IPS-18c (cell line): Measurements from ENCODE around the gene IFIT1.
"Not testable (repeated sequence)": the region's sequence is repeated elsewhere in the genome, so short reads cannot be mapped to it uniquely, and the experiment has no call there.

Source experiments
- H3K4me3 ChIP-seq: 2 replicates; pipeline ENCODE4 v1.7.0; 2013; ENCODE audit warnings: low read depth, mild to moderate bottlenecking, low read length, moderate library complexity; ENCODE audit not compliant: insufficient read depth
- H3K9me3 ChIP-seq: one replicate; pipeline ENCODE4 v1.6.1; 2013; ENCODE audit warnings: mild to moderate bottlenecking, low read length, moderate library complexity; ENCODE audit not compliant: control insufficient read depth, insufficient read depth

IFIT1 gene

DNA sequence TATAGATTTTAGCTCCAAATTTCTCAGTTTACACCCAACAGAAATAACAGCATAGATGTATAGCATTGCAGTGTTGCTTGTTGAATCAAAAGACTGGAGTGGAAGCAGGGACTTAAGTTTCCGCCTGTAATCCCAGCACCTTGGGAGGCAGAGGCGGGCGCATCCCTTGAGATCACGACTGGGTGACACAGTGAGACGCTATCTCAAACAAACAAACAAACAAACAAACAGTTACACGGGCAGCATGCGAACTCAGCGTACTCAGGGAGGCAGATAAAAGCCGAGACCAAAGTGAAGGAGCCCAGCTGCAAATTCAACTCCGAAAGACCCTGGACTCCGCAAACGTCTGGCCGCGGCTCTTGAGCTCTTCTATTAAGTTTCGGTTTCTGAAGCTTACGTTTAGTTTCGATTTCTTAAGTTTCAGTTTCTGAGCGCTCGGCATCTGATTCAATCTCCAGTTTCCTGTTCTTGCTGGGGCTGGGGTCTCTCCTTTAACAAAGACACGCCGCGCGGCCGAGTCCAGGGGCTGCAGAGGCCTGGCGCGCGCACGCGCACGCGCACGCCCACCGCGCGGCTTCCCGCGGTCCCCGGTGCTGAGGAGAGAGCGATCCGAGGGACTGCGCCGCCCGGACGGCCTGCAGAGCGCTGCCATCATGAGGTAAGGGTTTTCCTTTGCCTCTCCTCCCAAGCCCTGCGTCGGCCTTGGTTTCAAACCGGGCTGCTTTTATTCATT, 21.9 kb downstream of the IFIT1 start, which contains the start of gene IFIT5:
IFIT5 (plus strand) TSS at position 423 of the 733 bp plus-strand sequence; CDS start at position 654, 231 bp downstream.
- Histone ChIP-seq H3K4me3 (peak within 1 kb of the TSS; percentile 78), H3K9me3 (no peaks in the 10 kb centered on the region)

DNA sequence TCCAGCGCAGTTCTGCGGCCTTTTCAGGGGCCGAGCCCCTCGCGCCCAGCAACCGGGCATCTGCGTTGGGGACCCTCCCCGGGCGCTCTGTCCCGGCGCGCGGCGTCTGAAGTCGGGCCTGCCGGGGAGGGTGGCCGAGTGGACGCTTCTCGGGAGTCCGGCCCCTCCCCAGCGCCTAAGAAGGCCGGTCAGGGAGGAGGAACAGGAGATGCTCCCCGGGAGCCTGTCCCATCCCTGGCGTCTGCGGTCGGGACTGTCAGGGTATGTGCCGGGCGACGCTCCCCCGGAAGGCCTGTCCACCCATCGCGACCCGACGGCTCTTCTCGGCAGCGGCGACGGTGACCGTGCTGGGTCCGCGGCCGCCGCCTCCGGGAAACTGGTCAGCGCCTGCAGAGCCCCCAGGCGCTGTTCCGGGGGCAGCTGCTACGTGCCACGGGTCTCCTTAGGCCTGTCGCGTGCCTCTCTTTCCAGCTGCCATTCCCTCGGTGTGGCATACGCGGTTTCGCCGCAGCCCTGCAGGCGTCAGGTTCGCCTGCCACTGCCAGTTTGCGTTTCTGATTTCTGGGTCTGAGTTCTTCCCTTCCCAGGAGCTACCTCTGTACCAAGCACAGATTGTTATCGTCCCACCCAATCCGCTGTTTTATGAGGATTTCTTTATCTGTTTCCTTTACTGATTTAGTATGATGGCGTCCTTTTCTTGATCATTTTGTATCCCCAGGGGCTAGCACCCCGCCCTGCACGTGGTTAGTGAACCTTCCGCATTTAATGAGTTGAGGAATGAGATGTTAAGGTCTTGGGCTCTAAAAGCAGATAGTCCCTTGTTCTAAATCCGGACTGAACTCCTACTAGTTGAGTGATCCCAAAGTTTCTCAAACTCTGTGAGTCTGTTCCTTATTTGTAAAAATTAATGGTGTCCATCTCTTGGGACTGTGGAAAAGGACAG, 22.7 kb downstream of the IFIT1 start:
- H3K9me3 ChIP-seq: no peaks in the 10 kb centered on the region
- H3K4me3 ChIP-seq: peak overlapping the region; percentile 78

DNA sequence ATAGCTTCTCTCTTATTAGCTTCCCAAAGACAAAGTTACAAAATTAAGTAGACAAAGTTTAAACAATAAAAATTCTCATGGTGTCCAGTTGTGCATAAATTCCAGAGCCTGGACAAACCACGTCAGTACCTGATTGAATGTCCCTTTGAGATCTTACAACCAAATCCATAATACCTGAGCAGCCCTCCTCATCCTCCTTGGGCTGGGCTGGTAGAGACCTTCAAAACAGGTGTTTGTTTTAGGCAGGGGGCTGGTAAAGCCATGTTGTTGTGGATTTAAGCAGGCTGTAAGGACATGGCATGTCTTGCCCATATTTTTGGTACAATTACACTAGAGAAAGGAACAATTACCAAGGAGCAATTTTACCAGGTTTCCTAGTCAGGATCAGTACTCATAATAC, 24.0 kb downstream of the IFIT1 start:
- Histone ChIP-seq H3K4me3 (no peak overlapping the region), H3K9me3 (no peaks in the 10 kb centered on the region)

DNA sequence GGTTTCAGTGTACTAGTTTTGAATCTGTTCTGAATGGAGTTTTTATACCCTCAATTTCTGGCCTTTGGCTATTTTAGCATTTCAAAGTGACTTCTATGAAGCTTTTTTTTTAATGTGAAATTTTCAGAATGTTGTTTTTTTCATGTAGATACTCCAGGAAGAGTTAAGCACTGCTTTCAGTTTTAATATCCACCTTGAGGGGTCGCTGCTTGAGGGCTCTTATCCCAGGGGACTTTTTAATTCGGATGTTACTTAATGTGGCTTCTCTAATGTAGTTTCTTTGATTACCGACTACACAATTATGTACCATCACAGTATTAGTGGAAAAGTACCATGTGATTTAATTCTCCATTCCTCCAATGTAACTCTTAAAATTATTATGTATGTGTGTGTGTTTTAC, 27.1 kb downstream of the IFIT1 start:
- H3K4me3 ChIP-seq: no peak overlapping the region
- H3K9me3 ChIP-seq: no peaks in the 10 kb centered on the region

DNA sequence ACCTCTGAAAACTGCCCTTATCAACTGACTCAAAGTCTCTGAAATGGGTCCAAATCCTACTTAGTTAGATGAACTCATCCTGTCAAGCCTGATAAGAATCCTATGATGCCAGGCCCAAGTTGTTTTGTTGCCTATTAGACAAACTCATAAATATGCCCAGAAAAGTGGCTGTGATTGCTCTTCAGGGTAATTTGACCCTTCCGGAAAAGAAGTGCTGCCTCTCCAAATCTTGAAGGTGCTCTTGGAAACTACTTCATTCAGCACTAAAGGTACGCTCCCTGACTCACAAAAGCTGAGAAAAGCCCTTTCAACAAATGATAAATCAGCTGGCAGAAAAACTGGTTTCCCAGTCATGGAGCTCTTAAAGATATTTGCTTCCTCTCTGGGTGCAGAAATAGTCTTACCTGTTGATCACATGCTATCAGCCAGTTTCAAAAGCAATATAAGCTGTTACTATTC, 28.6 kb downstream of the IFIT1 start:
- no peaks in the 10 kb centered on the region for H3K9me3 ChIP-seq
- H3K4me3 ChIP-seq: no peak overlapping the region

DNA sequence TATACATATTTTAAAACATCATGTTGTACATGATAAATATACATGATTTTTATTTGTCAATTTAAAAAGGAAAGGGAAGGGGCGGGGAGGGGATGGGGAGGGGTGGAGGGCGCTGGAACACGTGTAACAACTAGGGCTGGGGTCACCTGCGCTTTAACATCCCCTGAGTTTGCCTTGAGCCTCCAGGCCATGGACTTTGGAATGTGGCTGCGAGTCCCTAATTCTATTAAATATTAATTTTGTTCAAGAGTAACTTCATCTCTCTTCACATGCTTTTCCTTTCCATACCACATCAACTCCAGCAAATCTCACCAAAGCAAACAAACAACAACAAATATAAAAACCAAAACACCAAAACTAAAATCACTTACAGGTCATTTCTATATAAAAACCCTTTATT, 32.6 kb downstream of the IFIT1 start:
- H3K9me3 ChIP-seq: no peaks in the 10 kb centered on the region
- H3K4me3 ChIP-seq: no peak overlapping the region

DNA sequence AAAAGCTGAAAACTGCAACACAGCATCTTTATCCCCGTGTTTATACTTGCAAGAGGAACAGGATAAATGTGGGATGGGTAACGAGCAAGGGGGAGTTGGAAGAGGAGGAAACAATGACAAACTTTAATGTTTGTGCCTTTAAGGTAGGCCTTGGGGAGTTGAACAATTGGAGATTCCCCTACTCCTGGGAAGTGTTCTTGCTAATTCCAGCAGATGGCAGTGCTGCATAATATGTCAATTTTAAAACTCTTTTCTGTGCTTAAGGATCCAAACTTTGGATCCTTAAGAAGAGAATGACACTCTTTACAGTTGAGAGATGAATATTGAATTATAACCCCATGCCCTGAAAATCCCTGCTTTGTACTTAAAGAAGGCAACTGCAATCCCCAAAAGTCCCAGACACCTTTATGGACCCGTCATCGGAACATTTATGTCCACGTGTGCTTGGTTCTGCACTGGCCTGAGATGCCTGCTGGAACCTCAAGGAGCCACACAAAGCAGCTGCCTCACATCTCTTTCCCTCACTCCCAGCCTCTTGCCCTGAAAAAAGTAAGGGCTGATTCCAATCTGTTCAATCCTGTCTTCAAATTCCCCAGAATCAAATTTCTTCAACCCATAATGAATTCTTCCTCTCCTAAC, 33.9 kb downstream of the IFIT1 start:
- Histone ChIP-seq H3K9me3 (no peaks in the 10 kb centered on the region), H3K4me3 (no peak overlapping the region)

DNA sequence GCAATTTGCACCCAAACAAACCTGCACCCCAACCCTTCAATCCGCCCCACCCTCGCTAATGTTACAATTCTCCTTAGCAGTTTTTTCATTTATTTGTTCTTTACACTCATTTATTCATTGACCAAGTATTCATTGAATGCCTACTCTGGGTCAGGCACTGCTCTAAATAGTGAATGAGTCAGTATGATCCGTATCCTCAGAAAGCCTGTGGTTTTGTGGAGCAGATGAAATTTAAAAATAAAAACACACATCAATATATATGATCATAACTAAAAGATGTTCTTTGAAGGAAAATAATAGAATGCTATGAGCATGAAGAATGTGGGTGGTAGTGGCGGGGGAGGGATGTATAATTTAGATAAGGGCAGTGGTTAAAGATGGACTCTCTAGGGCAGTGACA, 35.2 kb downstream of the IFIT1 start:
- H3K4me3 ChIP-seq: no peak overlapping the region
- H3K9me3 ChIP-seq: no peaks in the 10 kb centered on the region

DNA sequence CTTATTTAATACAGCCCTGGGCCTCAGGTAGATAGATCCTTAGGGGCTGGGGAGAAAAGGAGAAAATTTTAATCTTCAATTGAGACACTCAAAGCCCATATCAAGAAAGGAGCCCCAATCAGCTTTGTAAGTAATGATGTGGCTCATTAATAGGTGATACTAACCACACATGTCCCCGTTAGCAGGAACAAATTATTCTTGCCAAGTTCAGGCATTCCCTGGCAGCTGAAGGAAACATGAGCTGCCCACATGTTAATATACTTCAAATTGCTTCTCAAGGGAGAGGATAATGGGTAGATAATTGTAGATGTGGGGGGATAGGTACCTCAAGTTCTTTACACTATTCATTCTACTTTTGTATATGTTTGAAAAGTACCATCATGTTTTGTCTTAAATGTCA, 36.5 kb downstream of the IFIT1 start:
- H3K4me3 ChIP-seq: no peak overlapping the region

DNA sequence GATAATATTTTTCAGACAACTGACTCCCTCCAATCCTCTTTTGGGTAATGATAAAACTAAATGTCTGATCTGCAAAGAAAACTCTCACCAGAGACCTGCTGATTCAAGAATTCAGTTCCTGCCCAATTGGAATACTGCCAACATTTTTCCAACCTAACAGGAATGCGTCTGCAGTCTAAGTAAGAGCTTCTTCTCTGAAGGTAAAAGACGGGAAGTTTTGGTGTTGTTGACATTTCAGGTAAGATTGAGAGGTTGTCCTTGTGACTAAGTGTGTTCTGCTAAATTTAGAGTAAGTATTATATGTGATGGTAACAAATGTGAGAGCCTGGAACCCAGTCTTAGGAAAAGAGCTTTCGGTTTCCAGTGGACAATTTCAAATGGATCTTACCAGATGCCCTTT, 39.6 kb downstream of the IFIT1 start:
- no peaks in the 10 kb centered on the region for H3K9me3 ChIP-seq
- no peak overlapping the region for H3K4me3 ChIP-seq

More for the DNA sequence above, 36.5 kb downstream of the IFIT1 start:
- H3K9me3 ChIP-seq: no peaks in the 10 kb centered on the region

DNA sequence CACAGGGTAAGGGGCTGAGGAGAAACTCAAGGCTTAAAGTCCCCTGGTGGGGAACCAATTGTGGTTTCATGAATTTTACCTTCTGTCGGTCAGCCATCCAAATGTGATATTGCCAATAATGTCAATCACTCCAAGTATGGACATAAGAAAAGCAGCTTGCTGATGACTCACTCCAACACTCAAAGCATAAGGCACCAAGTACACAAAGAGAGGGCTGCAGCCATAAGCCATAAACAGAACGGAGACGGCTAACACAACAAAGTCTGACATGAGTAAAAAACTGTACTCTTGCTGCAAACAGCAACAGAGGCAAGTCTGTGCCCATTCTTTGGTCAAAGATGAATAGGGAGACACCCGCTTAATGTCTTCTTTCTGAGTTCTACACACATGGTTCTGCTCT, 46.1 kb downstream of the IFIT1 start:
- no peaks in the 10 kb centered on the region for H3K9me3 ChIP-seq
- H3K4me3 ChIP-seq: no peak overlapping the region

DNA sequence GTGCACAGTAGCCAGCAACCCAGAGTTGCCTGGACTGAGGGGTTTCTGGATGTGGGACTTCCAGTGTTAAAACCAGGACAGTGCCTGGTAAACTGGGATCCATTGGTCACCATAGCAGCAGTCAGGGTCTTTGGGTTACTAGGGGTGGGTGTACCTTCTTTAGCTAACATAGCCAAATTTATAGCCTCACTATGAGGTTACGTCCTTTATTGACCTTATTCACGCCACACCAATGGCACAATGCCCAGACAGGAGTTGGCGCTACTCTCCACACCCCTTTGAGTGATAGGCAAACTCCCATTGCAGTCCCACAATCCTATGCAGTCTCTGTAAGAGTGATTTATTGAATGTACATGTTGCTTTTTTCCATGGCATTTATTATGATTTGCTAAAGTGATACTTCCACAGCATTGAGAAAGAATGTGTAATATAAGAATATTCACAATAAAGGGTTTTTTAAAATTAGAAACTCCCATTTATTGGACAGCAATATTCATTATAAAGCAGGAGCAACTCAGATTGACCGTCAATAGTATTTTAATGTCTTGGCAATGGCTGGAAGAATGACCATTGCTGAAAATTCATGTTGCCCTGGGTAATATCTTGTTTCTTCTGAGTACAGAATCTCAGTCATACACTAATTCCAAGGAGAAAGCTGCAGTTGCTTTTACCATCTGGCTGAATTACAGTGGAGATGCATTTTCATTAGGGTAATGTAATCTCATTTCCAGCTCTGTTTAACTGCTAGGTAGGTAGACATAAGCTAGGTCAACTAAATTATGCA, 48.0 kb downstream of the IFIT1 start:
- H3K4me3 ChIP-seq: no peak overlapping the region
- no peaks in the 10 kb centered on the region for H3K9me3 ChIP-seq

DNA sequence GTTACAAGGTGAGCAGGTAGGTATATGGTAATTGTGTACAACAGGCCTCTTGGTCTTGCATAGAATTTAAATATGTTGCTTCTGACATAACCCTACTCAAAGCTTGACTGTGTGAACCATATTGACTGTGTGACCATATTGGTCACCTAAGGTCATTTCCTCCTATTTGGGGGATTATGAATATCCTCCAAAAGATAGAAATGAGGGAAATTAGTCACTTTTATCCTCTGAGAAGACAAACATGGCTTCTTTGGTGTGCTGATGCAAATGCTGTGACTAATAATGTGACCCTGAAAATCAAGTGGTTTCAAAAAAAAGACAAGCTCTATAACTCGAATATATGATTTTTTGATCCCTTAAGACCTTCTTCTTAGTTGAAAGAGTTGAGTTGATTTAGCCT, 49.9 kb downstream of the IFIT1 start:
- H3K4me3 ChIP-seq: no peak overlapping the region
- H3K9me3 ChIP-seq: no peaks in the 10 kb centered on the region

DNA sequence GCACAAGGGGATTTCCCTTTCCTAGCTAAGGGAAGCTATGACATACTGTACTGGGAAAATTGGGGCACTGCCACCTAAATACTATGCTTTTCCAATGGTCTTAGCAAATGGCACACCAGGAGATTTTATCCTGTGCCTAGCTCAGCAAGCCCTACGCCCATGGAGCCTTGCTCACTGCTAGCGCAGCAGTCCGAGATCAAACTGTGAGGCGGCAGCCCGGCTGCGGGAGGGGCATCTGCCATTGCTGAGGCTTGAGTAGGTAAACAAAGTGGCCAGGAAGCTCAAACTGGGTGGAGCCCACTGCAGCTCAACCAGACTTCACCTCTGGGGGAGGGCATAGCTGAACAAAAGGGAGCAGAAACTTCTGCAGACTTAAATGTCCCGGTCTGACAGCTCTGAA, 52.4 kb downstream of the IFIT1 start:
- H3K9me3 ChIP-seq, H3K4me3 ChIP-seq: not testable (repeated sequence)

DNA sequence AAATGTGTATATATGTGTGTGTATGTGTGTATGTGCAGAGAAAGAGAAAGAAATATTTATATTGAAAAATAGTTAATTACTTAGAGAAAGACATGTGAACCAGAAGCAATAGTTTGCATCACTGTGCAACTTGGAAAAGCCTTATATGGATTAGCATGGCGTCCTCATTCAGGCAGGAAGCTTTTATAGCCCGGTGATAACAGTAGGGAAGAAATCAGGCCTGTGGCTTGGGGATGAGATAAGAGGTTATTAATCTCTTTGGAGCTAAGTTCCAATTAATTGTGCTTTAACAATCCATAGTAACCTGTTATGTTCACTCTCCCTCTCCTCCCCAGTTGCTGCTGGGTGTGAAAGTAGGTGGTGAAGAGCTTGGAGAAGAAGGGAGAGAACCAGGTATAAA, 58.5 kb downstream of the IFIT1 start:
- H3K9me3 ChIP-seq: no peaks in the 10 kb centered on the region
- H3K4me3 ChIP-seq: no peak overlapping the region

DNA sequence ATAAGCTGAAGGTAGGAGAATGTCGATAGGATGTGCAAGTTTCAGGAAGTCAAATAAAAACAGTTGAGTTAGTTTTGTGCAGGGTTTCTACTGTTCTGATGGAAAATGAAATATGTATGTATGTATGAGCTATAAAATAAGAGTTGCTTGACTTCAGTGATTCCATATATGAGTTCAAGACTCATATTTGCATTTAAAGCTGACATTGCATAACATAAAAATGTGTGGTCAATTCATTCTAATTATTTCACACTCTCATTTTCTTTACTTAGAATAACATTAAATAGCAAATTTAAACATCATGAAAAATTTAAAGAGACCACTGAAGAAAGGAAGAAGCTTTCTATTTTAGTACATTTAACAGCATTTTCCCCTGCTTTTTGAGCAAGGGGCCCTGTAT, 59.8 kb downstream of the IFIT1 start:
- Histone ChIP-seq H3K9me3 (no peaks in the 10 kb centered on the region), H3K4me3 (no peak overlapping the region)
